Activated T-cell treated with anti-CD3 and anti-CD28 coated beads for 1 hour (primary cell): ENCODE results near the gene DIAPH3.

ENCODE experiments used
- DNase-seq: peaks from one replicate; pipeline ENCODE4 v3.0.0-alpha.2; 2020; ENCODE audit warnings: low read depth

The DIAPH3 gene

GRCh38 chr13:59710996-59711701, 452.6 kb downstream of the DIAPH3 start:
- DNase-seq = no peak

GRCh38 chr13:59710416-59710815, 453.3 kb downstream of the DIAPH3 start:
- DNase-seq = no peak

GRCh38 chr13:59706101-59706976, 457.4 kb downstream of the DIAPH3 start:
- DNase-seq = no peak

- DNase-seq = no peak
Measured at GRCh38 chr13:59702269-59702668, 461.5 kb downstream of the DIAPH3 start.

GRCh38 chr13:59701261-59701660, 462.5 kb downstream of the DIAPH3 start:
- no peak for DNase-seq

- no peak for DNase-seq
Measured at GRCh38 chr13:59700281-59700680, 463.4 kb downstream of the DIAPH3 start.

- no peak for DNase-seq
Measured at GRCh38 chr13:59696271-59696670, 467.5 kb downstream of the DIAPH3 start.

- DNase-seq = no peak
Measured at GRCh38 chr13:59691501-59692066, 472.1 kb downstream of the DIAPH3 start.

- no peak for DNase-seq
Measured at GRCh38 chr13:59690857-59691500, 472.7 kb downstream of the DIAPH3 start.

- DNase-seq = no peak
Measured at GRCh38 chr13:59689057-59689456, 474.7 kb downstream of the DIAPH3 start.

- DNase-seq = no peak
Measured at GRCh38 chr13:59686798-59687394, 476.8 kb downstream of the DIAPH3 start.

GRCh38 chr13:59684105-59684504, 479.6 kb downstream of the DIAPH3 start:
- DNase-seq = no peak

GRCh38 chr13:59681636-59682311, 482.0 kb downstream of the DIAPH3 start:
- DNase-seq = no peak

- no peak for DNase-seq
Measured at GRCh38 chr13:59680429-59681024, 483.2 kb downstream of the DIAPH3 start.

GRCh38 chr13:59679254-59679653, 484.5 kb downstream of the DIAPH3 start:
- no peak for DNase-seq

- DNase-seq = no peak
Measured at GRCh38 chr13:59677966-59678814, 485.5 kb downstream of the DIAPH3 start.

- no peak for DNase-seq
Measured at GRCh38 chr13:59677430-59677829, 486.3 kb downstream of the DIAPH3 start.

- no peak for DNase-seq
Measured at GRCh38 chr13:59674616-59675015, 489.1 kb downstream of the DIAPH3 start.

- DNase-seq = no peak
Measured at GRCh38 chr13:59673286-59673685, 490.4 kb downstream of the DIAPH3 start.

GRCh38 chr13:59672445-59672844, 491.3 kb downstream of the DIAPH3 start:
- no peak for DNase-seq
